K562 (cell line): ENCODE data around the gene CNOT11. TPM values are rescaled to one million over a fixed set of nuclear protein-coding genes. Genes with fewer than 3 reads are reported as not detected.

ENCODE experiments used
- C11orf30 ChIP-seq: fragments of 450-650 bp; IDR thresholded peaks from 2 replicates; pipeline ENCODE4 v1.6.1; 2016; ENCODE audit warnings: low read depth, mild to moderate bottlenecking
- DIDO1 ChIP-seq: fragments of 450-650 bp; IDR thresholded peaks from 2 replicates; pipeline ENCODE4 v1.6.1; 2016; ENCODE audit warnings: low read depth, missing biosample characterization, missing genetic modification characterization
- ETV5 ChIP-seq: sonication (generic); formaldehyde crosslinking; IDR thresholded peaks from 2 replicates; pipeline ENCODE4 v1.4.0; 2020; ENCODE audit warnings: low read depth, mild to moderate bottlenecking, missing genetic modification reagents
- FOXP1 ChIP-seq: sonication (generic); formaldehyde crosslinking; IDR thresholded peaks from 2 replicates; pipeline ENCODE4 v1.8.0; 2022; ENCODE audit warnings: mild to moderate bottlenecking, missing genetic modification reagents
- HDAC1 ChIP-seq, 2 experiments: fragments of 450-650 bp; IDR thresholded peaks; 2 replicates each; pipeline ENCODE4 v1.6.1; 2016 to 2017; ENCODE audit warnings: inconsistent platforms in 1 of 2, mild to moderate bottlenecking in 1 of 2, moderate library complexity in 1 of 2
- KLF16 ChIP-seq: IDR thresholded peaks from 2 replicates; pipeline ENCODE4 v1.6.1; 2016; ENCODE audit warnings: antibody characterized with exemption
- MED1 ChIP-seq: sonication (generic); formaldehyde crosslinking; IDR thresholded peaks from 2 replicates; pipeline ENCODE4 v1.8.1; 2023; ENCODE audit warnings: missing genetic modification reagents, borderline replicate concordance
- POLR3A ChIP-seq: IDR thresholded peaks from 2 replicates; pipeline ENCODE4 v1.6.1; 2011; ENCODE audit warnings: borderline replicate concordance, mild to moderate bottlenecking, moderate library complexity; ENCODE audit not compliant: insufficient read length, insufficient read depth; ENCODE audit errors: extremely low read depth
- SETDB1 ChIP-seq: IDR thresholded peaks from one replicate; pipeline ENCODE4 v1.6.1; 2012; ENCODE audit warnings: low read length, control low read depth, inconsistent platforms
- SMARCE1 ChIP-seq: fragments of 450-650 bp; IDR thresholded peaks from 2 replicates; pipeline ENCODE4 v1.7.1; 2016; ENCODE audit warnings: mild to moderate bottlenecking
- ZNF224 ChIP-seq: sonication (generic); formaldehyde crosslinking; IDR thresholded peaks from 2 replicates; pipeline ENCODE4 v1.8.0; 2022; ENCODE audit warnings: mild to moderate bottlenecking, missing genetic modification reagents
- polyA plus RNA-seq, 8 experiments: library from polyadenylated mRNA; depleted of rRNA in 4 of 8; stranded (reverse) in 5 of 8; unstranded in 3 of 8; fragments of >200 nt; fragmentation: Nextera tagmentation in 2 of 8; fragmentation: Illumina TruSeq in 1 of 8; extraction: Ambion mirVana in 2 of 8; extraction: Trizol in 1 of 8; gene quantifications; 2 replicates each; pipeline versions ENCODE4 v1.2.1 to v1.2.3, GENCODE V29; 2011 to 2014; ENCODE audit warnings: inconsistent platforms in 1 of 8, missing spikeins in 1 of 8
- total RNA-seq, 7 experiments: library from RNA; depleted of rRNA in 6 of 7; stranded (reverse); fragments of >200 nt in 6 of 7; fragmentation: Illumina TruSeq in 2 of 7; extraction: Trizol in 2 of 7; gene quantifications; 2 replicates each; pipeline versions ENCODE4 v1.2.1 to v1.2.3, GENCODE V29; 2011 to 2021; ENCODE audit warnings: low replicate concordance in 1 of 7
- TF ChIP-seq, protein P1 (sequence below): sonication (generic); formaldehyde crosslinking; IDR thresholded peaks from 2 replicates; pipeline ENCODE4 v1.8.1; 2023; ENCODE audit warnings: mild to moderate bottlenecking, missing genetic modification reagents
- TF ChIP-seq, protein P2 (sequence below): fragments of 450-650 bp; formaldehyde crosslinking; IDR thresholded peaks from 2 replicates; pipeline ENCODE4 v1.4.0; 2020; ENCODE audit warnings: mild to moderate bottlenecking, moderate library complexity
- TF ChIP-seq, protein P3 (sequence below): sonication (generic); formaldehyde crosslinking; IDR thresholded peaks from 2 replicates; pipeline ENCODE4 v1.8.1; 2023; ENCODE audit warnings: mild to moderate bottlenecking, missing genetic modification reagents
- TF ChIP-seq, protein P4 (sequence below), 3 experiments: fragments of 200-800 bp in 1 of 3; fragments of 250-450 bp in 1 of 3; fragments of 450-650 bp in 1 of 3; sonication (Bioruptor Pico) in 1 of 3; sonication (Bioruptor generic) in 1 of 3; formaldehyde crosslinking in 1 of 3; IDR thresholded peaks; 2 replicates each; pipeline versions ENCODE4 v1.6.1 to v1.8.0; 2016 to 2022; ENCODE audit warnings: mild to moderate bottlenecking in 2 of 3, missing genetic modification characterization in 2 of 3, missing compliant biosample characterization in 1 of 3, moderate library complexity in 1 of 3
- TF ChIP-seq, protein P5 (sequence below): sonication (generic); formaldehyde crosslinking; IDR thresholded peaks from 2 replicates; pipeline ENCODE4 v1.8.0; 2023; ENCODE audit warnings: mild to moderate bottlenecking, missing genetic modification reagents

The CNOT11 gene
- total and polyA plus RNA-seq, 9 of the 15 experiments (the other 6 are each of a cell fraction or from before 2014, with no cell fraction given): 12.7 to 163 (median 64.2) TPM

DNA sequence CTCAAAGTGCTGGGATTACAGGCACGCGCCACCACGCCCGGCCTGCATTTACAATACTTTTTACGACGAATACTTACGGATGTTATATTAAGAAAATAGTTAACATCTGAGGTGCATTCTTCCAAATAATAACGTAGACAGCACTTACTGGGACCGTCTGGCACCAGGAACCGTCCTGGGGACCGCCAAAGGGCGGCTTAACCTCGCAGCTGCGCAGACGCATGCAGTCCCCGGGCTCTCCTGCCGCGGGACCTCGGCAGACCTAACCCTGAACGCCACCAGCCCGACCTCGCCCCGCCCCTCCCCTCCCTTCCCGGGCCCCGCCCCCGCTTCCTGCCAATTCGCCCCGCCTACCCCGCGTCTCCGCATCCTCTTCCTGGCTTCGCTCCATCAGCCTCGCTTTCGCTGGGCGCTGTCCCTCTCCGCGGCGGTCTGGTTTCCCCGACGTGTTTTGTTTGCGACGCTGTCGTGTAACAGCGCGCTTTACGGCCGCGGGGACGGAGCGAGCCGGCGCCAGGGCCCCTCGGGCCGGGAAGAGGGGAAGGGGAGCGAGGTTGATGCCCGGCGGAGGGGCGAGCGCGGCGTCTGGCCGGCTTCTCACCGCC is at the start of gene CNOT11 (continued):
- TF ChIP-seq KLF16 (no peak), POLR3A (no peak), FOXP1 (CRISPR knock-in tag) (no peak), SETDB1 (no peak), HDAC1 (IDR thresholded peaks at IDR 0.05) (no peak), C11orf30 (peak; percentile 52), DIDO1 (tag) (no peak), ZNF224 (CRISPR knock-in tag) (no peak), SMARCE1 (no peak), MED1 (CRISPR knock-in tag) (no peak), ETV5 (CRISPR knock-in tag) (no peak)
- TF ChIP-seq, protein P1, sequence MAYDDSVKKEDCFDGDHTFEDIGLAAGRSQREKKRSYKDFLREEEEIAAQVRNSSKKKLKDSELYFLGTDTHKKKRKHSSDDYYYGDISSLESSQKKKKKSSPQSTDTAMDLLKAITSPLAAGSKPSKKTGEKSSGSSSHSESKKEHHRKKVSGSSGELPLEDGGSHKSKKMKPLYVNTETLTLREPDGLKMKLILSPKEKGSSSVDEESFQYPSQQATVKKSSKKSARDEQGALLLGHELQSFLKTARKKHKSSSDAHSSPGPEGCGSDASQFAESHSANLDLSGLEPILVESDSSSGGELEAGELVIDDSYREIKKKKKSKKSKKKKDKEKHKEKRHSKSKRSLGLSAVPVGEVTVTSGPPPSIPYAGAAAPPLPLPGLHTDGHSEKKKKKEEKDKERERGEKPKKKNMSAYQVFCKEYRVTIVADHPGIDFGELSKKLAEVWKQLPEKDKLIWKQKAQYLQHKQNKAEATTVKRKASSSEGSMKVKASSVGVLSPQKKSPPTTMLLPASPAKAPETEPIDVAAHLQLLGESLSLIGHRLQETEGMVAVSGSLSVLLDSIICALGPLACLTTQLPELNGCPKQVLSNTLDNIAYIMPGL (CRISPR knock-in tag): peak; percentile 75
- TF ChIP-seq, protein P2, sequence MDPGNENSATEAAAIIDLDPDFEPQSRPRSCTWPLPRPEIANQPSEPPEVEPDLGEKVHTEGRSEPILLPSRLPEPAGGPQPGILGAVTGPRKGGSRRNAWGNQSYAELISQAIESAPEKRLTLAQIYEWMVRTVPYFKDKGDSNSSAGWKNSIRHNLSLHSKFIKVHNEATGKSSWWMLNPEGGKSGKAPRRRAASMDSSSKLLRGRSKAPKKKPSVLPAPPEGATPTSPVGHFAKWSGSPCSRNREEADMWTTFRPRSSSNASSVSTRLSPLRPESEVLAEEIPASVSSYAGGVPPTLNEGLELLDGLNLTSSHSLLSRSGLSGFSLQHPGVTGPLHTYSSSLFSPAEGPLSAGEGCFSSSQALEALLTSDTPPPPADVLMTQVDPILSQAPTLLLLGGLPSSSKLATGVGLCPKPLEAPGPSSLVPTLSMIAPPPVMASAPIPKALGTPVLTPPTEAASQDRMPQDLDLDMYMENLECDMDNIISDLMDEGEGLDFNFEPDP (CRISPR knock-in tag): no peak
- TF ChIP-seq, protein P3, sequence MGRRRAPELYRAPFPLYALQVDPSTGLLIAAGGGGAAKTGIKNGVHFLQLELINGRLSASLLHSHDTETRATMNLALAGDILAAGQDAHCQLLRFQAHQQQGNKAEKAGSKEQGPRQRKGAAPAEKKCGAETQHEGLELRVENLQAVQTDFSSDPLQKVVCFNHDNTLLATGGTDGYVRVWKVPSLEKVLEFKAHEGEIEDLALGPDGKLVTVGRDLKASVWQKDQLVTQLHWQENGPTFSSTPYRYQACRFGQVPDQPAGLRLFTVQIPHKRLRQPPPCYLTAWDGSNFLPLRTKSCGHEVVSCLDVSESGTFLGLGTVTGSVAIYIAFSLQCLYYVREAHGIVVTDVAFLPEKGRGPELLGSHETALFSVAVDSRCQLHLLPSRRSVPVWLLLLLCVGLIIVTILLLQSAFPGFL (CRISPR knock-in tag): no peak
- TF ChIP-seq, protein P4, sequence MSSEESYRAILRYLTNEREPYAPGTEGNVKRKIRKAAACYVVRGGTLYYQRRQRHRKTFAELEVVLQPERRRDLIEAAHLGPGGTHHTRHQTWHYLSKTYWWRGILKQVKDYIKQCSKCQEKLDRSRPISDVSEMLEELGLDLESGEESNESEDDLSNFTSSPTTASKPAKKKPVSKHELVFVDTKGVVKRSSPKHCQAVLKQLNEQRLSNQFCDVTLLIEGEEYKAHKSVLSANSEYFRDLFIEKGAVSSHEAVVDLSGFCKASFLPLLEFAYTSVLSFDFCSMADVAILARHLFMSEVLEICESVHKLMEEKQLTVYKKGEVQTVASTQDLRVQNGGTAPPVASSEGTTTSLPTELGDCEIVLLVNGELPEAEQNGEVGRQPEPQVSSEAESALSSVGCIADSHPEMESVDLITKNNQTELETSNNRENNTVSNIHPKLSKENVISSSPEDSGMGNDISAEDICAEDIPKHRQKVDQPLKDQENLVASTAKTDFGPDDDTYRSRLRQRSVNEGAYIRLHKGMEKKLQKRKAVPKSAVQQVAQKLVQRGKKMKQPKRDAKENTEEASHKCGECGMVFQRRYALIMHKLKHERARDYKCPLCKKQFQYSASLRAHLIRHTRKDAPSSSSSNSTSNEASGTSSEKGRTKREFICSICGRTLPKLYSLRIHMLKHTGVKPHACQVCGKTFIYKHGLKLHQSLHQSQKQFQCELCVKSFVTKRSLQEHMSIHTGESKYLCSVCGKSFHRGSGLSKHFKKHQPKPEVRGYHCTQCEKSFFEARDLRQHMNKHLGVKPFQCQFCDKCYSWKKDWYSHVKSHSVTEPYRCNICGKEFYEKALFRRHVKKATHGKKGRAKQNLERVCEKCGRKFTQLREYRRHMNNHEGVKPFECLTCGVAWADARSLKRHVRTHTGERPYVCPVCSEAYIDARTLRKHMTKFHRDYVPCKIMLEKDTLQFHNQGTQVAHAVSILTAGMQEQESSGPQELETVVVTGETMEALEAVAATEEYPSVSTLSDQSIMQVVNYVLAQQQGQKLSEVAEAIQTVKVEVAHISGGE (CRISPR knock-in tag; IDR thresholded peaks at IDR 0.05): peak in 1 of 3 experiments; percentile 91; a peak in 3 of 6 replicates
- TF ChIP-seq, protein P5, sequence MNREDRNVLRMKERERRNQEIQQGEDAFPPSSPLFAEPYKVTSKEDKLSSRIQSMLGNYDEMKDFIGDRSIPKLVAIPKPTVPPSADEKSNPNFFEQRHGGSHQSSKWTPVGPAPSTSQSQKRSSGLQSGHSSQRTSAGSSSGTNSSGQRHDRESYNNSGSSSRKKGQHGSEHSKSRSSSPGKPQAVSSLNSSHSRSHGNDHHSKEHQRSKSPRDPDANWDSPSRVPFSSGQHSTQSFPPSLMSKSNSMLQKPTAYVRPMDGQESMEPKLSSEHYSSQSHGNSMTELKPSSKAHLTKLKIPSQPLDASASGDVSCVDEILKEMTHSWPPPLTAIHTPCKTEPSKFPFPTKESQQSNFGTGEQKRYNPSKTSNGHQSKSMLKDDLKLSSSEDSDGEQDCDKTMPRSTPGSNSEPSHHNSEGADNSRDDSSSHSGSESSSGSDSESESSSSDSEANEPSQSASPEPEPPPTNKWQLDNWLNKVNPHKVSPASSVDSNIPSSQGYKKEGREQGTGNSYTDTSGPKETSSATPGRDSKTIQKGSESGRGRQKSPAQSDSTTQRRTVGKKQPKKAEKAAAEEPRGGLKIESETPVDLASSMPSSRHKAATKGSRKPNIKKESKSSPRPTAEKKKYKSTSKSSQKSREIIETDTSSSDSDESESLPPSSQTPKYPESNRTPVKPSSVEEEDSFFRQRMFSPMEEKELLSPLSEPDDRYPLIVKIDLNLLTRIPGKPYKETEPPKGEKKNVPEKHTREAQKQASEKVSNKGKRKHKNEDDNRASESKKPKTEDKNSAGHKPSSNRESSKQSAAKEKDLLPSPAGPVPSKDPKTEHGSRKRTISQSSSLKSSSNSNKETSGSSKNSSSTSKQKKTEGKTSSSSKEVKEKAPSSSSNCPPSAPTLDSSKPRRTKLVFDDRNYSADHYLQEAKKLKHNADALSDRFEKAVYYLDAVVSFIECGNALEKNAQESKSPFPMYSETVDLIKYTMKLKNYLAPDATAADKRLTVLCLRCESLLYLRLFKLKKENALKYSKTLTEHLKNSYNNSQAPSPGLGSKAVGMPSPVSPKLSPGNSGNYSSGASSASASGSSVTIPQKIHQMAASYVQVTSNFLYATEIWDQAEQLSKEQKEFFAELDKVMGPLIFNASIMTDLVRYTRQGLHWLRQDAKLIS: no peak
